Bronchial epithelial cell (primary cell): ENCODE results near the gene NEDD1. TPM values are rescaled to one million over a fixed set of nuclear protein-coding genes. Genes with fewer than 3 reads are reported as not detected.
A peak's percentile ranks its signal among the peaks of the same experiment; 100 is the strongest.

ENCODE experiments used
- DNase-seq: peaks from one replicate; pipeline ENCODE4 v3.0.0-alpha.2; 2010; ENCODE audit warnings: low read depth
- FAIRE-seq: peaks from 2 replicates; lab custom pipeline; 2011; peaks lifted over from hg19 to GRCh38; lab: Jason Lieb, UNC
- H3K27me3 ChIP-seq: 2 replicates; pipeline ENCODE4 v1.5.1; 2011; ENCODE audit warnings: low read length; ENCODE audit not compliant: control insufficient read depth, insufficient read depth
- H3K36me3 ChIP-seq: 2 replicates; pipeline ENCODE4 v1.5.1; 2011; ENCODE audit warnings: low read length; ENCODE audit not compliant: control insufficient read depth, insufficient read depth
- H3K4me3 ChIP-seq: 2 replicates; pipeline ENCODE4 v1.5.1; 2011; ENCODE audit warnings: mild to moderate bottlenecking, low read depth, low read length, control low read depth
- total RNA-seq: library from RNA; depleted of rRNA; stranded (reverse); fragments of >200 nt; gene quantifications from 2 replicates; pipeline ENCODE4 v1.2.1, GENCODE V29; 2014
- TF ChIP-seq, protein P1 (sequence below): IDR thresholded peaks from 2 replicates; pipeline ENCODE4 v1.5.1; 2011; ENCODE audit warnings: mild to moderate bottlenecking, moderate library complexity, low read length, control low read depth, inconsistent platforms; ENCODE audit not compliant: insufficient read depth, severe bottlenecking

NEDD1 gene
- total RNA-seq, 1 donor from 2014 or later: 35.3 TPM

DNA sequence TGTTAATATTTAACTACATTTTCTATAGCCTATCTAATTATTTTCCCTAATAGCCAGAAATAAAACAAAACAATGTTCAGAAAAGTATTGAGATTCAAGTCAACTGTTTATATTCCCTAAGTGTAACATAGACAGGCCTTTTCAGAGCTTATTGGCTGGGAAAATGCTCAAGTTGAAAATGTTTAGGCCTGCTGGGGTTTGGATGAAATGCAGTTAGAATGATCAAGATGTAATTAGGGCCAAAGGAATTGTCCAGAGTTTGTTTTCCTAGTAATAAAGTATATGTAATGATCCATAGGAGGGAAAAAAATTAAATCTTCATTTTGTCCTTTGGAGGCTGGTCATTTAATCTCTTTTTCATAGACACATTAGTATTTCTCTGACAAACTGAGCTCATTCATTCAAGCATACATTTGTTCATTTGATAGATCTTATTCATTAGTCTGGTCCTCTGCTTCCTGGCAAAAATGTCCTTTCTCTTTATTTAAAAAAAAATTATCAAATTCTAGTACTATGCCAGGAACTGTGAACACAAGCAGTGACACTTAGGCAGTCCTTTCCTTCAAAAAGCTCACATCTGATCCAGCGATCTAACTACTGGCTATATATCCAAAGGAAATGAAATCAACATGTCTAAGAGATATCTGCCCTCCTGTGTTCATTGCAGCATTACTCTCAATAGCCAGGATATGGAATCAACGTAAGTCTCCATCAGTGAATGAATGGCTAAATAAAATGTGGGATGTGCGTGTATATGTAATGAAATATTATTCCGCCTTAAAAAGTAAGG is 40.1 kb upstream of the NEDD1 start:
- H3K27me3 ChIP-seq: no peaks in the 10 kb centered on the region
- no peak for FAIRE-seq
- TF ChIP-seq, protein P1, sequence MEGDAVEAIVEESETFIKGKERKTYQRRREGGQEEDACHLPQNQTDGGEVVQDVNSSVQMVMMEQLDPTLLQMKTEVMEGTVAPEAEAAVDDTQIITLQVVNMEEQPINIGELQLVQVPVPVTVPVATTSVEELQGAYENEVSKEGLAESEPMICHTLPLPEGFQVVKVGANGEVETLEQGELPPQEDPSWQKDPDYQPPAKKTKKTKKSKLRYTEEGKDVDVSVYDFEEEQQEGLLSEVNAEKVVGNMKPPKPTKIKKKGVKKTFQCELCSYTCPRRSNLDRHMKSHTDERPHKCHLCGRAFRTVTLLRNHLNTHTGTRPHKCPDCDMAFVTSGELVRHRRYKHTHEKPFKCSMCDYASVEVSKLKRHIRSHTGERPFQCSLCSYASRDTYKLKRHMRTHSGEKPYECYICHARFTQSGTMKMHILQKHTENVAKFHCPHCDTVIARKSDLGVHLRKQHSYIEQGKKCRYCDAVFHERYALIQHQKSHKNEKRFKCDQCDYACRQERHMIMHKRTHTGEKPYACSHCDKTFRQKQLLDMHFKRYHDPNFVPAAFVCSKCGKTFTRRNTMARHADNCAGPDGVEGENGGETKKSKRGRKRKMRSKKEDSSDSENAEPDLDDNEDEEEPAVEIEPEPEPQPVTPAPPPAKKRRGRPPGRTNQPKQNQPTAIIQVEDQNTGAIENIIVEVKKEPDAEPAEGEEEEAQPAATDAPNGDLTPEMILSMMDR: no peak
- no peak overlapping the region for H3K4me3 ChIP-seq
- no peak for DNase-seq
- H3K36me3 ChIP-seq: no peaks in the 10 kb centered on the region

DNA sequence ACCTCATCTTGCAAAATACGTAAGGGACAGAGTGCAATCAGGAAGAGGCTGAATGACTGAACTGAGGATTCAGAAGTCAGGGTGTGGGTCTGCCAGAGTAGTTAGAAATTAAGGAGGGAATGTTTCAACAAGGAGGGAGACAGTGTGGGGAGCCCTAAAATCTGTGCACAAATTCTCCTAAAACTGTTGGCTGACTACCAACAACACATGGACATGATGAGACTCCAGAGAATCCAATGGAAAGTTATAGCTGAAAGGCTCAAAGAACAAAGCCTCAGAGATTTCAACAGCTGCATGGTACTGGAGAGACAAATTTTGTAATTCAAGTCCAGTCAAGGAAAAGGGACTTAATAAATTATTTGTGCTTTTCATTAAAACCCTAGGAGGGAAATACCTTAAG is 36.1 kb upstream of the NEDD1 start:
- no peak for DNase-seq
- no peaks in the 10 kb centered on the region for H3K27me3 ChIP-seq
- H3K4me3 ChIP-seq: no peak overlapping the region
- TF ChIP-seq, protein P1: no peak
- no peaks in the 10 kb centered on the region for H3K36me3 ChIP-seq
- FAIRE-seq: peak; percentile 18

DNA sequence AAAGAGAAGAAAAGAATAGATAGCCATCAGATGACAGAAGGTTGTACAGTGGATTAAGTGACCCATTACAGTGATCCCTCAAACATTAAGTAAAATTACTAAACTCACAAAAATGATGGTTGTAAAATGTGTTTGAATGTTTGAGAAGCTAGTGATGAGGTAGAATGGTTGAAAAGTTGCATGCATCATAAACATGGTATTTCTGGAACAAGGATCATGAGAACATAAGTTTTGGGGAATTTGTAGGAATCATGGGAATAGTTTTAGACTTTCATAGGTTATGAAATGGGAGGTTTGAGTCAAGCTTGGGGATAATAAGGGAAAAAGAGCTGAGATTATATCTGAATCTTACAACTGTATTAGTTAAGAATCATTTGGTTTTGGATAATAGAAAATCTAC is 34.1 kb upstream of the NEDD1 start:
- DNase-seq (no peak), FAIRE-seq (no peak)
- TF ChIP-seq, protein P1: no peak
- H3K4me3 ChIP-seq: no peak overlapping the region
- H3K27me3 ChIP-seq: no peaks in the 10 kb centered on the region
- no peaks in the 10 kb centered on the region for H3K36me3 ChIP-seq

DNA sequence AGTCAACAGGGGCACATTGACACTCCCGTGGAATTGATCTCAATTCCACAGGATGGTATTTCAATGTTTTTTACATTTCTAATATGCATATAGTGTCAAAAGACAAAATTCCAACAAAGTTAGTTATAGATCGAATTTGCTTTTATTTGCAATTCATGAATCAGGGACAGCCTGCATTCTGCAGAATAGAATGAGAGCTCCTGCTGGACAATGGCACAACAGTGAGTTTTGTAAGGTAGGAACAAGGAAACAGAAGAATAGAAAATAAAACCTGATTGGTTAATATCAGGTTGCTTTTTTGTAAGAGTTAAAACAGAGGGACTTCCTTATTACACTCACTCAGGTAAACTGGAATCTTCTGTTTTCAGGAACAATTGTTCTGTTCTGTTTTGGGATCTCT is 32.8 kb upstream of the NEDD1 start:
- DNase-seq: no peak
- Histone ChIP-seq H3K36me3 (no peaks in the 10 kb centered on the region), H3K27me3 (no peaks in the 10 kb centered on the region), H3K4me3 (no peak overlapping the region)
- FAIRE-seq: no peak
- TF ChIP-seq, protein P1: no peak

DNA sequence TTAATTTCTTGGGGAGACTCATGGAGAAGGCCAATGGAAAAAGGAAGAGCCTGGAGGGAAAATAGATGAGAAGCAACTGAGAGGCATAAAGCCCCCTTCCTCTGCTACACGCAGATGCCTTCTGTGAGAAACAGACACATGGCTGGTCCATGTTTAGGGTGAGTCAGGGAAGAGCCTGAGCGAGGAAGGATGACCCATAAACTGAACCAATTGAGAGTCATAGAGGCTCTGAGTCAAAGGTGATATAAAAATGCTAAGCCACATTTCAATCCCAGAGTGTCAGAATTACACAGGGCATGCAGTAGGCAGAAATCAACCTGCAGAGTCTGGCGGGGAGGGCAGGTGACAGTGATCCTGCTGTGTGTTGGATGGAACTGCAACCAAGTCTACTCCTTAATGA is 30.1 kb upstream of the NEDD1 start:
- Histone ChIP-seq H3K27me3 (no peaks in the 10 kb centered on the region), H3K36me3 (no peaks in the 10 kb centered on the region), H3K4me3 (no peak overlapping the region)
- TF ChIP-seq, protein P1: no peak
- FAIRE-seq (no peak), DNase-seq (peak; percentile 58)

DNA sequence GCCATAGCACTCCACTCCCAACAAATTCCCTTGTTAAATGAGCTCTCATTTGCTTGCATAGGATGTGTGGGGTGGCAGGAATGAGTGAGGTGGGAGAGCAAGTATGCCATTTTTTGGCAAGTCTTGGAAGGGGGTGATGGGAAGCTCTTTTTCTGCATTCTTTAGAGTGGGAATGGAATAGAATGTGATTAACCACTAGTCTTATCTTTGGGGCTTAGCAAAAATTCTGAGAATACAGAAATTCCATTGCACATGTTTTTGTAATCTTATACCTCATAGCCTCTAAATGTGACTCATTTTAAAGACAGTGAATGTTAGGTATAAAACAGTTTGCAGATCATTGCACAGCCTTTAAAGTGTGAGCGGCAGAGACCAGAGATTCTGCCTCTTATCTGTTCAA is 28.4 kb upstream of the NEDD1 start:
- FAIRE-seq: no peak
- H3K4me3 ChIP-seq: no peak overlapping the region
- H3K27me3 ChIP-seq: no peaks in the 10 kb centered on the region
- H3K36me3 ChIP-seq: no peaks in the 10 kb centered on the region
- DNase-seq: no peak
- TF ChIP-seq, protein P1: no peak
